Measurements from ENCODE around the gene PLEKHF1. TPM values are rescaled to one million over a fixed set of nuclear protein-coding genes. Genes with fewer than 3 reads are reported as not detected.

The PLEKHF1 gene
- total RNA-seq, 1 experiment from 2014 or later = 5.5 TPM

DNA sequence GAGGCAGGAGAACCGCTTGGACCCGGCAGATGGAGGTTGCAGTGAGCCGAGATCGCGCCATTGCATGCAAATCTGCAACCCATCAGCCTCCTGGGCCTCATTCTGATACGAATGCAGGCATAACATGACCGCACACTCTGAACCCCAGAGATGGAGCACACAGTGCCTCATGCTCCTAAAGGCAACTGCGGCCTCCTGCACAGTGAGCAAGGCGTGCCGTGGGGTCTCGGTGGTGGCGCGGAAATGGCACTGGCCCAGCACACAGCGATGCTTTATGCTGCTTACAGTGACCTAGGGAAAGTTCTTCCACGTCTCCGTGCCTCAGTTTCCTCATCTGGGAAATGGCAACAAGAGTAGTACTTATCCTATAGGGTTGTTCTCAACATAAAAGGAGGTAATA is 51.8 kb downstream of the PLEKHF1 start (continued):
- no peak for TF ChIP-seq EZH2 (IDR thresholded peaks at IDR 0.05)
- TF ChIP-seq ELF1 (IDR thresholded peaks at IDR 0.05; ENCODE audit: borderline replicate concordance, low read depth) = no peak
- no peak for TF ChIP-seq ZNF274 (IDR thresholded peaks at IDR 0.05; ENCODE audit: low read depth, low read length)

DNA sequence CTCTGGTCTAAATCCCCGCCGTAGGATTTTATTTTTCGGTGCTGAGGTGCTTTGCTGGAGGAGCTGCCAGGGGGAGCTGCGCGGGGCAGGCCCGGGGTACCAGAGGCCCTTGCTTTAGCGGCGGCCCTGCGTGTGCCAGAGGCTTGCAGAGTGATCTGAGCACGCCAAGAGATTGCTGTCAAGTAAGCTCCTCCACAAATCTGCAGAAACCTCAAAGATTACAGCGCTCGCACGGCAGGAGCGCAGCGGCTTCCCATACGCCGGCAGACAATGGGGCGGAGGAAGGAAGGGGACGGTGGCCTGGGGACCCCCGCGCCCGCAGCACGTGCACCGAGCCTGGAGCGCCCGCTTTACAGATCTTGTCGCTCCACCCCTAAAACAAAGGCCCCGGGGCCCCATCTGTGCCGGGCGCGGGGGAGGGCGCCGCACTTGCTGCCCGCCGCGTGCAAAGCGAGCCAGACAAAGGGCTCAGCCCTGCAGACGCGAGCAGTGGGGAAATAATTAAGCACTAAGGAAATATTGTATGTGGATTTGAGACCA is 58.9 kb downstream of the PLEKHF1 start:
- no peak overlapping the region for H3K4me2 ChIP-seq (ENCODE audit: low read length)
- no peak for DNase-seq (ENCODE audit: low read depth, low spot score)
- ATAC-seq = no peak
- intact Hi-C loops (cut with micrococcal nuclease) = no loop called here
- H3K36me3 ChIP-seq (ENCODE audit: control insufficient read depth in 1 of 2, insufficient read depth in 2 of 2, low read length in 2 of 2) = no peaks in the 10 kb centered on the region
- no peak overlapping the region for H3K27ac ChIP-seq (ENCODE audit: low read depth, low read length)
- H3K9me3 ChIP-seq (ENCODE audit: control insufficient read depth in 1 of 2, insufficient read depth in 1 of 2, low read depth in 1 of 2, low read length in 2 of 2) = no peaks in the 10 kb centered on the region
- TF ChIP-seq, protein P1, sequence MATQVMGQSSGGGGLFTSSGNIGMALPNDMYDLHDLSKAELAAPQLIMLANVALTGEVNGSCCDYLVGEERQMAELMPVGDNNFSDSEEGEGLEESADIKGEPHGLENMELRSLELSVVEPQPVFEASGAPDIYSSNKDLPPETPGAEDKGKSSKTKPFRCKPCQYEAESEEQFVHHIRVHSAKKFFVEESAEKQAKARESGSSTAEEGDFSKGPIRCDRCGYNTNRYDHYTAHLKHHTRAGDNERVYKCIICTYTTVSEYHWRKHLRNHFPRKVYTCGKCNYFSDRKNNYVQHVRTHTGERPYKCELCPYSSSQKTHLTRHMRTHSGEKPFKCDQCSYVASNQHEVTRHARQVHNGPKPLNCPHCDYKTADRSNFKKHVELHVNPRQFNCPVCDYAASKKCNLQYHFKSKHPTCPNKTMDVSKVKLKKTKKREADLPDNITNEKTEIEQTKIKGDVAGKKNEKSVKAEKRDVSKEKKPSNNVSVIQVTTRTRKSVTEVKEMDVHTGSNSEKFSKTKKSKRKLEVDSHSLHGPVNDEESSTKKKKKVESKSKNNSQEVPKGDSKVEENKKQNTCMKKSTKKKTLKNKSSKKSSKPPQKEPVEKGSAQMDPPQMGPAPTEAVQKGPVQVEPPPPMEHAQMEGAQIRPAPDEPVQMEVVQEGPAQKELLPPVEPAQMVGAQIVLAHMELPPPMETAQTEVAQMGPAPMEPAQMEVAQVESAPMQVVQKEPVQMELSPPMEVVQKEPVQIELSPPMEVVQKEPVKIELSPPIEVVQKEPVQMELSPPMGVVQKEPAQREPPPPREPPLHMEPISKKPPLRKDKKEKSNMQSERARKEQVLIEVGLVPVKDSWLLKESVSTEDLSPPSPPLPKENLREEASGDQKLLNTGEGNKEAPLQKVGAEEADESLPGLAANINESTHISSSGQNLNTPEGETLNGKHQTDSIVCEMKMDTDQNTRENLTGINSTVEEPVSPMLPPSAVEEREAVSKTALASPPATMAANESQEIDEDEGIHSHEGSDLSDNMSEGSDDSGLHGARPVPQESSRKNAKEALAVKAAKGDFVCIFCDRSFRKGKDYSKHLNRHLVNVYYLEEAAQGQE (IDR thresholded peaks at IDR 0.05; ENCODE audit: low read depth) = no peak
- TF ChIP-seq, protein P2, sequence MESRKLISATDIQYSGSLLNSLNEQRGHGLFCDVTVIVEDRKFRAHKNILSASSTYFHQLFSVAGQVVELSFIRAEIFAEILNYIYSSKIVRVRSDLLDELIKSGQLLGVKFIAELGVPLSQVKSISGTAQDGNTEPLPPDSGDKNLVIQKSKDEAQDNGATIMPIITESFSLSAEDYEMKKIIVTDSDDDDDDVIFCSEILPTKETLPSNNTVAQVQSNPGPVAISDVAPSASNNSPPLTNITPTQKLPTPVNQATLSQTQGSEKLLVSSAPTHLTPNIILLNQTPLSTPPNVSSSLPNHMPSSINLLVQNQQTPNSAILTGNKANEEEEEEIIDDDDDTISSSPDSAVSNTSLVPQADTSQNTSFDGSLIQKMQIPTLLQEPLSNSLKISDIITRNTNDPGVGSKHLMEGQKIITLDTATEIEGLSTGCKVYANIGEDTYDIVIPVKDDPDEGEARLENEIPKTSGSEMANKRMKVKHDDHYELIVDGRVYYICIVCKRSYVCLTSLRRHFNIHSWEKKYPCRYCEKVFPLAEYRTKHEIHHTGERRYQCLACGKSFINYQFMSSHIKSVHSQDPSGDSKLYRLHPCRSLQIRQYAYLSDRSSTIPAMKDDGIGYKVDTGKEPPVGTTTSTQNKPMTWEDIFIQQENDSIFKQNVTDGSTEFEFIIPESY (IDR thresholded peaks at IDR 0.05; ENCODE audit: extremely low read depth, insufficient replicate concordance, low read length) = no peak
- TF ChIP-seq CBX3 (IDR thresholded peaks at IDR 0.05; ENCODE audit: low read depth) = no peak
- TF ChIP-seq CEBPB (IDR thresholded peaks at IDR 0.05; ENCODE audit: low read depth) = no peak
- TF ChIP-seq JUND (IDR thresholded peaks at IDR 0.05) = no peak
- no peak for TF ChIP-seq SIN3A (IDR thresholded peaks at IDR 0.05; ENCODE audit: low read depth)
- TF ChIP-seq EGR1 (IDR thresholded peaks at IDR 0.05; ENCODE audit: low read depth) = no peak
- H3K27me3 ChIP-seq (ENCODE audit: insufficient read depth, low read length) = no peaks in the 10 kb centered on the region
- ChIA-PET CTCF (no interaction called here), POLR2A (no interaction called here), RAD21 (ENCODE audit: low non-redundant PET in 1 of 2, low total read pairs in 2 of 2, uncharacterized antibody in 2 of 2, unreplicated experiment in 2 of 2) (no interaction called here)
- no peaks in the 10 kb centered on the region for H3K4me1 ChIP-seq (ENCODE audit: control insufficient read depth in 1 of 2, insufficient read depth in 2 of 2, low read length in 2 of 2)
- H3K4me3 ChIP-seq (replicated peaks in 1 of 2; ENCODE audit: low read depth in 1 of 2, low read length in 2 of 2) = no peak overlapping the region
- H3K79me2 ChIP-seq (ENCODE audit: insufficient read depth, low read length) = no peaks in the 10 kb centered on the region
- no peaks in the 10 kb centered on the region for H3K9me2 ChIP-seq (ENCODE audit: insufficient read depth)
- H3K9ac ChIP-seq (ENCODE audit: low read length) = no peak overlapping the region
- BruUV-seq (replicated peaks) = no TSS peak
- no peak overlapping the region for H2AFZ ChIP-seq (ENCODE audit: low read depth, low read length, poor library complexity, severe bottlenecking)
- no peaks in the 10 kb centered on the region for H4K20me1 ChIP-seq (ENCODE audit: insufficient read depth)
